GM18909 (cell line): Measurements from ENCODE around the gene CIP2A.

Source experiments
- ATAC-seq: cut with Tn5 transposase; IDR thresholded peaks from one replicate; pipeline ENCODE4 v1.9.1; 2021; ENCODE audit warnings: mild to moderate bottlenecking; ENCODE audit not compliant: unreplicated experiment, poor library complexity

CIP2A gene

DNA sequence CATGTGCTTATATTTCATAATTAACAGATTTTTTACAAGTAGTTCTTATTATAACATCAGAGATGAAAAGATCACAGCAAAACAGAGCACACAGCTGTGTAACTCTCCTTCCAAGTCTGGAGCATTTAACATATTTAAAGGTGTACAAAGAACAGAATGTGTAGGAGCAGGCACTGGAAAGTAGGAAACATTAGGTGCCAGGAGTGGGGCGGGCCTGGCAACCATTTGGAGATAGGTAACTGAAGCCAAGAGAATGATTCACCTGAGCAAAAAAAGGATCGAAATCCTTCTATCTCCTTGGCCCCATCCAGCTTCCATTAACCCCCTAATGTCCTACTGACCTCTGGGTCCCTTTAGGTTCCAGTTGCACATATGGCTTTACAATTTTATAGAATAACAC lies 76.6 kb downstream of the CIP2A start:
- no peak for ATAC-seq

DNA sequence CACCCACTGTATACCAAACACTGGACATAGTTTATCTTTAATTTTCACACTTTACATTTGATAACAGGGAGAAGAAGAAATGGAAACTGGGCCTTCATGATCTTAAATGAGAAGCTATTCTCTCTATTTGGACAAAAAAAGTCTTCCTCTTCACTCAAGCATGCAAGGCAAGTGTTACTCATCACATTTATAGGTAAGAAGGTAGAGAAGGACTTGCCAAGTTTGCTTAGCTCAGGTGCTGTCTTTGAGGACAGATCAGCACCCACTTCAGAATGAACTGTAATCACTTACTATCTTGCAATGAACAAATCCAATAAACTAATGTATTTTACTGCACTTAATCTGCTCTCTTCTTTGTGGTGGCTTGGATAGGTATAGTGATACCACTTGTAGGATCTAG lies 77.7 kb downstream of the CIP2A start:
- ATAC-seq, result no peak

- no peak for ATAC-seq
Observed at GRCh38 chr3:108511055-108511454, 78.2 kb downstream of the CIP2A start.

DNA sequence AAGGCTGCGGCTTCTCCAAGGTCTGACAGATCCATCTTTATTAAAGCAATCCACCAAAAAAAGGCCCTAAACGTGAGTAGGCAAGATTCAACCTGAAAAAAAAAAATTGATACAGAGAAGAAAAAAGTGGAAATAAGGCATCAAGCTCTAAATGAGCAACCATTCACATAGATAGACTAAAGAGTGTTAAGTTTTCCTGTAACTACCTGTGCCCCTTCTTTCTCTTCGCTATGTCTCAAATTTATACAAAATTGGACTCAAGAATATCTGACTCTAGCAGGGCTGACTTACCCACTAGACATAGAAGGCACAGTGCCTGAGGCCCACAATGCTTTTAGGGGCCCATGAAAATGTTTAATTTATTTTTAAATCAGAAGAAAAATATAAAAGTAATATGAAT lies 78.7 kb downstream of the CIP2A start, which contains the start of gene MYH15:
MYH15 (minus strand) TSS at position 101 of the 400 bp plus-strand sequence; CDS start at position 35, 66 bp downstream.
- no peak for ATAC-seq

- no peak for ATAC-seq
Observed at GRCh38 chr3:108509871-108510270, 79.4 kb downstream of the CIP2A start.

- ATAC-seq, result no peak
Observed at GRCh38 chr3:108509263-108509662, 80.0 kb downstream of the CIP2A start.

DNA sequence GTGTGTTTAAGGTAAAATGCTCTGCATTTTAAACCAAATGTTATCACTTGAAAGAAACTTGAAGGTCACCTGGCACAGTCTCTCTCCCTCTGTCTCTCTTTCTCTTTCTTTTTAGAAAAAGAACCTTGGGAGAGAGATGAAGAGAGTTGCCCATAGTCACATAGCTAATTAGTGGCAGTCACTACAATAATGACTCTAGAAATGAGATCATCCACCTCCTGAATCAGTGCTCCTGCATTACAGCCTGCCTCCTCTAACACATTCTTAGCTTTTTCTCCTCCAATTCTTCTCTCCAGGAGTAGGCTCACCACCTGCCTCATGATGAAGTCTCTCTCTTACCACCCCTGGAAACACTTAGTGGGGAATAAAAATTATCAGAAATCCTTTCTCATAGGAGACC lies 81.3 kb downstream of the CIP2A start:
- ATAC-seq, result no peak

GRCh38 chr3:108505811-108506210 lies 83.4 kb downstream of the CIP2A start:
- ATAC-seq, result no peak

GRCh38 chr3:108503722-108504121 lies 85.5 kb downstream of the CIP2A start:
- no peak for ATAC-seq

DNA sequence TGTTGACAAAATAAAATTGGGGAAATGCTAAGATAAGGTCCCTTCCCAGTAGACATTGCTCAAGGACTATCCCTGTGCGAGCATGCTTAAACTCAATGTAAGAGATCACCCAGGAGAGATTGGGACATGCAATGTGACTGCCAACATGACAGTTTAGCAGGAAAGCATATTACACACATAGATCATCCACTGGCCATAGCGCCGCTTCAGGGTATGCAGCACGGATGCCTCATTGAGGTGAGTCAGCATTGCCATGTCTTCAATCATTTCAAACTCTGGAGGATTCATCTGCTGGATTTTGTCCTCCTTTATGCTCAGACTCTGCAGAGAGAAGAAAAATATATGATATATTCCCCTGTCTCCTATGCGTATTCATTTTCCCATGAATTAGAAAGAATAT lies 87.7 kb downstream of the CIP2A start:
- ATAC-seq, result no peak

DNA sequence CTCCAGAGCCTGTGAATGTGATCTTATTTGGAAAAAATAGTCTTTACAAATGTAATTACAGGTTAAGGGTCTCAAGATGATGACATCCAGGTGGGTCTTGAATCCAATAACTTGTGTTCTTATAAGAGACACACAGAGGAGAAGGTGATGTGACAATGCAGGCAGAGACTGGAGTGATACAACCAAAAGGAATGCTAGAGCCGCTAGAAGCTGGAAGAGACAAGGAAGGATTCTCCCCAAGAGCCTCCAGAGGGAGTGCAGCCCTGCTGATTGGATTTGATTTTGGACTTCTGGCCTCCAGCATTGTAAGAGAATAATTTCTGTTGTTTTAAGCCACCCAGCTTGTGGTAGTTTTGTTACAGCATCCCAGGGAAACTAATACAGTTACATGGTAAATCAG lies 88.5 kb downstream of the CIP2A start:
- no peak for ATAC-seq
